SU-DHL-6 (cell line): ENCODE data around the gene CNN2.

Source experiments
- CTCF ChIP-seq: fragments of 200-600 bp; sonication (generic); IDR thresholded peaks from one replicate; pipeline ENCODE4 v1.5.1; 2017; ENCODE audit warnings: antibody characterized with exemption, mild to moderate bottlenecking, low read length, moderate library complexity; ENCODE audit not compliant: insufficient read depth, poor library complexity, severe bottlenecking
- EZH2phosphoT487 ChIP-seq: fragments of 200-600 bp; sonication (generic), shearing (Covaris generic); conservative IDR thresholded peaks from 2 replicates; pipeline ENCODE4 v1.6.1; 2018; ENCODE audit warnings: mild to moderate bottlenecking, antibody characterized with exemption, low read length, moderate library complexity, mixed read lengths

- TF ChIP-seq CTCF (no peak), EZH2phosphoT487 (no peak)
Measured at GRCh38 chr19:1019980-1020867, 6.2 kb upstream of the CNN2 start.
